Stimulated activated CD8-positive, alpha-beta memory T cell treated with anti-CD3 and anti-CD28 coated beads, Interleukin-15, amount 100 ng/mL, for 4 hours (primary cell): ENCODE data around the gene DBX1.

Experiments used
- DNase-seq, 2 donors: peaks; one replicate each; pipeline ENCODE4 v3.0.0-alpha.2; 2020; ENCODE audit warnings: low read depth in 2 of 2

The DBX1 gene

GRCh38 chr11:20125927-20126326 lies 34.3 kb downstream of the DBX1 start:
- DNase-seq, result no peak

- no peak for DNase-seq
These were observed 38.1 kb downstream of the DBX1 start for GRCh38 chr11:20122131-20122530.

DNA sequence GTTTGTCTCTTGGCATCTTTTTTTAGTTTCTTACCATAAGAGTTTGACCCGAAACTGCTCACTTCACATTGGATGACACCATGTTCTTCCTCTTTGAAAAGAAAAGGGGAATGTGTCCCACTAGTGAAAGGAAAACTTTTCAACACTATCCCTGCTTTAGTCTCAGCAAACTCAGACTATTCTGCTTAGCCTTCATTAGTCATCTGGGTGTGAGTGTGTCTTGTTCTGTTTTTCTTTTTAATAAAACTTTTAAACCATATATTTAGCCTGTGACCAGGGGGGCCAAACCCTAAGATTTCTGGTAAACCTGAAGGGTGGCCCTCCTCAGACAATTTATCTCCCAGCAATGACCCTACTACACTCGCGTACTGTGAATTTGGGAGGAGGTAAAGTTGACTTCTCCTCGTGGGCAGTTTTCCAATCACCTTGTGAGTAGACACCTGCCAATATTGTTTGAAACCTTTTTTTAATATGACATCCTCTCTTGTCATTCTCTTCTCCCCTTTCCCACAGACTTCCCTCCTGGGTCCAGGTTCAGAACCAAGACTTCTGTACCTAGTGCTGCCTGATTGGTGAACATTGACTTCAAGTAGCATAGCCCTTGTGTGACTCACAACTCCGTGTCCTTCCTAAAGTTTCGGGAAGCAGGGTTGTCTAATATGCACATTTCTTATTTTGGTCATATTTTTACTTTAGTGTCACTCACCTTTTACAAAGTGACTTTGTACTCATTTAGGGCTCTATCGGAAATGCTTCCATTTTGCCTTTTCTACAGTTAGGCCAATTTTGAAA lies 39.9 kb downstream of the DBX1 start:
- DNase-seq, result no peak

DNA sequence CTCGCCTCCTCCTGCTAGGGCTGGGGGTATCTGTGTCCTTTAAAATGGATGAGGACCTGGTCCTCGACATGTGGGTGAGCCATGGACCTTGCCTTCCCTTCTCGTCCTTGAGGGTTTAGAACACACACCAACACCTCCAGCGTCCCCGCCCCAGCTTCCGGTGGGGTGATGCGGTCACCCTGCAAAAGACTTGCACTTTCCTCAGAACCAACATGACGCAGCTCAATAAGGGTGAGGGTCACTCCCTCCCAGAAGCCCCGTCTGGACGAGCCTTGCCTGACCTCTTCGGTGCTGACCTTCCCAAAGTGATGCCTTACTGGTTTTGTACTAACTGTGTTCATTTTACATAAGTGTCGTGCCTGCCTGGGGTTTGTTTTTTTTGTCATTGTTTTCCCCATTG lies 41.0 kb downstream of the DBX1 start:
- DNase-seq, result no peak

- no peak for DNase-seq
These were observed 42.1 kb downstream of the DBX1 start for GRCh38 chr11:20118209-20118608.

- DNase-seq, result no peak
These were observed 43.0 kb downstream of the DBX1 start for GRCh38 chr11:20117291-20117690.

DNA sequence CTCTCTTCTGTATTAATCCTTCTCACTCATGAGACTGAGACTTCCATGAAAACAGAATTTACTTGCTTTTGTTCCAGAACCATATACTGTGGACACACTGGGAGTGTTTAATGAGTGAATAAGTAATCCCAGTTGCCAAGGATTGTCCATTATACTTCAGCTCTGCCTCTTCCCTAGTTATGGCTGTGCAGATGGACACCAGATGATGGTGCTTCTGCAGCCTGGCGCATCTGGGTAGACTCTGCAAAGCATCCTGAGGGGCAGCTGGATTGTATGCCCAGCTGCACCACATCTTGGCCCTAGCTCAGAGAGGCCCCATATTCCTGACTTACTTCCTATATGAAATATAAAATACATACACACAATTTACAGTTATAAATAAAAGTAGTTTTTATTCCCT lies 43.5 kb downstream of the DBX1 start:
- DNase-seq, result no peak

GRCh38 chr11:20114588-20114987 lies 45.7 kb downstream of the DBX1 start:
- DNase-seq, result no peak

DNA sequence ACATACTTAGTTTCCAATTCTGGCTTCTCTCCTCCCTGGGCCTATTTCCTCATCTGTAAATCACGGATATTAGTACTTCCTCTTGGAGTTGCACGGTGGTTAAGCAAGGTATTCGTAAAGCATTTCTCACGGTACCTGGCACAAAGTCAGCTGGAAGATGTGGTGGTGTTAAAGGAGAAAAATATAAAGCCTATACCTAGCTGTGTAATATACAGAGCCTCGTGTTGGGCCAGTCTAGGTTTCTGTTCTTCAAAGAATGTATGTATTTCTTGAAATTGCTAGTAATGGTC lies 47.2 kb downstream of the DBX1 start:
- no peak for DNase-seq

DNA sequence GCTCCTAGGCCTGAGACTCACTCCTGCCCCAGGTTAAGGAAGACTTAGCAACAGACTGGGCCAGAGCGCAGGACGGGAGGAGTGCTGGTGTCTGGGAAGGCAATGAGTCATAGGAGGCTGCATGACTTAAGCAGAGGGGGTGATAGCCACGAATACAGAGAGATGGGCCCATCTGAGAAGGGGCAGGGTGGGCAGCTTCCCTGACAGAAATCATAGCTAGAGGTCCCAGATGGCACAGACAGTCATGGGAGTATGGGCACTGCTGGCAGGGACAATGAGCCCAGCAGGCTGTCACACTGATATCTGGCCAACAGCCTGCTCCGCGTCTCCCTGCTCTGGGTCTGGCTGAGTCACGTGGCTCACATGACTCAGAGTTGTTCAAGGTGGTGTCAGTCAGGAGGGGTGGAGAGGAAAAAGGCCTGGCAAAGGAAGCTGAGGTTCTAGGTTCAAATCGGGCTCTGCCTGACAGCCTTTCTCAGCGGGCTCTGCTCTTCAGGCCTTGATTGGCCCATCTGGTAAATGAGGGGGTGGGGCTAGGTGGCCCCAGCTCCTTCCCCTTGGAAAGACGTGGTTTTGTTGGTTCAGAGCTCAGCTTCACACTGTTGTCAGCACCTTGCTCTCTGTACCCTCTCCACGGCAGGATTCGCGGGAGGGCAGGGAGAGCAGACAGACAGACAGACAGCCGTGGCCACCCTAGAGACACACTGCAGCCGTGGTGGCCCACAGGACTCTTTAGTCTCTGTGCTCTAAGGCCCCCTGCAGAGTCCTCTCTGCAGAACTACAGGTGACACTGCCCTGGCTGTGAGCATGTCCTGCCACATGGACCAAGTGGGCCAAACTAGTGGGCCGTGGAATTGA lies 47.8 kb downstream of the DBX1 start:
- no peak for DNase-seq

GRCh38 chr11:20111871-20112270 lies 48.4 kb downstream of the DBX1 start:
- DNase-seq, result no peak

DNA sequence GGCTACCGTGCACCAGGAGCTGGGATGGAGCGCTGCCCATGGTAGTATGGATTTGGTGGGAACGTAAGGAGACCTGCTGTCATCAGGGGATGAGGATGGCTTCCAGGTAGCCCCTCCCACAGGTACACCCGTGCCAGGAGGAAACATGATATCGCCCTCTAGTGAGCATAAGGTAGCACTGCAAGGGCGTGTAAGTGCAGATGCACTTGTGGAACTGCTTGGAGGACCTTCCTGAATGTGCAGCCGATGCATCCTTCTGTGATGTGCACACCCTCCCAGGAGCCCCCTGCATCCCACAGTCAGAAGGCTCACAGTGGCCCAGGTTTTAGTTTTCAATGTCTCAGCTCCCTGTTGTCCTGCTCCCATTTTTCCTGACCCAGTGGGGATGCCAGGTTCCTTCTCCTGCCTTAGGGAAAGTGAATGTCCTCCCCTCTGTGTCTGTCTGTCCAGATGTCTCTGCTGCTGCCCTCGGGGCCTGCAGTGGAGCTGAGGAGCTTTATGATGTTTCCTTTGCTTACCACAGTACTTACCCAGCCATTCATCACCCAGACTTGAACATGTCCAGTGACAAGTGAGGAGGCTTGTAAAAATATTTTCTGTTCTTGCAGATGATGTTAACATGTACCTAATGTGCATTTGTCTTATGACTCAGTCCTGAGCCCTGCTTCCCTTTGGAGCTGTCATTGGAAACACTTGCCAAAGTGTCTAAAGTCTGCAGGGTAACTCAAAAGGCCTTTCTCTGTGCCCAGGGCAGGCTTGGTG lies 49.2 kb downstream of the DBX1 start:
- no peak for DNase-seq

DNA sequence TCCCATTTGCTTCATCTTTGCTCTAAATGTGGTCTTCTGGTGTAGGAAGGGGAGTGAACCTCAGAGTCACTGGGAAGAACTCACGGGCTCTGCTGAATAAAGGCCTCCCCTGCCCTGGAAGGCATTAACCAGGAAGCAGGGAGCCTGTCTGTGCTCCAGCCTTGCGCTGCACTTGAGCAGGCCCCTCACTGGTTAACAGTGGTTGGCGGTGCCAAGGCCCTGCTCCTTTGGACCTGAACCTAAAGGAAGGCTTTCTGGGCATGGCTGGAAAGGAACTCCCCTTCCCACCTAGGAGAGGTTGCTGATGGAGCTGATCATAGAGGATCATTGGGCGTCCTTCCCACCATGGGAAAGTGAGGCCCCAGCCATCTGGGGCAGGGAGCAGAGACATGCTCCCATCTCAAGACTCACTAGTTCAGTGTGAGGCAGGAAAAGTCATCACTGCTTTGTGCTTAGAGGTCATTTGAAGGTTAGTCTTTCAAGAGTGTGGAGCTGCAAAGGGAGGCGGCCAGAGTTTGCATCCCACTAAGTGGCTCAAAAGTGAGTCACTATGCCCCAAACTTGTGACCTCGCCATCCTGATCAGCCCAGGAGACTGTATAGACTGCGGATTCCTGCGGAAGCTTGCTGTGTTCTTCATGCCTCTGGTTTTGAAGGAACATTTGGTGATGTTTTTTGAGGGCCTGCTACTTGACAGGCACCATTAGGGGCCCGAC lies 50.4 kb downstream of the DBX1 start:
- DNase-seq, result no peak
